HT-29 (cell line): ENCODE measurements around the gene BHMT. TPM values are rescaled to one million over a fixed set of nuclear protein-coding genes. Genes with fewer than 3 reads are reported as not detected.
A peak's percentile ranks its signal among the peaks of the same experiment; 100 is the strongest.
"Not testable (repeated sequence)": the region's sequence is repeated elsewhere in the genome, so short reads cannot be mapped to it uniquely, and the experiment has no call there.

ENCODE experiments used
- DNase-seq: peaks from one replicate; pipeline ENCODE4 v3.0.0-alpha.2; 2015; ENCODE audit warnings: low spot score
- small RNA-seq: library from RNA; depleted of rRNA; stranded (forward); fragments of <200 nt; gene quantifications from one replicate; pipeline ENCODE3, GENCODE V24; 2014
- total RNA-seq: library from RNA; depleted of rRNA; stranded (reverse); fragments of >200 nt; shearing (Covaris generic); gene quantifications from 2 replicates; pipeline ENCODE4 v1.2.3, GENCODE V29; 2014; rRNA removed

Gene BHMT
- total RNA-seq, 1 experiment from 2014 or later = not detected

- DNase-seq = no peak
Observed at GRCh38 chr5:79172269-79172668, 60.7 kb downstream of the BHMT start.

DNA sequence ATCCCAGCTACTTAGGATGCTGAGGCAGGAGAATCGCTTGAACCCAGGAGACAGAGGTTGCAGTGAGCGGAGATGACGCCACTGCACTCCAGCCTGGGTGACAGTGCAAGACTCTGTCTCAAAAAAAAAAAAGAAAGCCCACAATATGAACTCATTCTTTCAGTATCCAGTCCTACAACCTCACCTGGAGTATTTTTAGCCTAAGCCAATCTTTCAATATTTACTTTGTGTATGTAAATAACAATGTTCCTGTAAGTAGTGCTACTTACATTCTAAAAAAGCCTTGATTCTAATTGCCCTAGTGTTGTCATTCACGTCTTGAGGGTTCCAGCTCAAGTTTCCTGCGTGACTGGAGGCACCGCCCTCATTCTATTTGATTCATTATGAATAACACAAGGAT, 62.0 kb downstream of the BHMT start:
- DNase-seq = peak; percentile 26

DNA sequence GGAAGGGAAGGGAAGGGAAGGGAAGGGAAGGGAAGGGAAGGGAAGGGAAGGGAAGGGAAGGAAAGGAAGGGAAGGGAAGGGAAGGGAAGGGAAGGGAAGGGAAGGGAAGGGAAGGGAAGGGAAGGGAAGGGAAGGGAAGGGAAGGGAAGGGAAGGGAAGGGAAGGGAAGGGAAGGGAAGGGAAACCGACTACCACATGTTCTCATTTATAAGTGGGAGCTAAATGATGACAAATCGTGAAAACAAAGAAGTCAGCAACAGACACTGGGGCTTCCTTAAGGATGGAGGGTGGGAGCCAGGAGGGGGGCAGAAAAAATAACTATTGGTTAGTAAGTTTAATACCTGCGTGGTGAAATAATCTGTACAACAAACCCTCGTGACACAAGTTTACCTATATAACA, 68.8 kb downstream of the BHMT start:
- not testable (repeated sequence) for DNase-seq

DNA sequence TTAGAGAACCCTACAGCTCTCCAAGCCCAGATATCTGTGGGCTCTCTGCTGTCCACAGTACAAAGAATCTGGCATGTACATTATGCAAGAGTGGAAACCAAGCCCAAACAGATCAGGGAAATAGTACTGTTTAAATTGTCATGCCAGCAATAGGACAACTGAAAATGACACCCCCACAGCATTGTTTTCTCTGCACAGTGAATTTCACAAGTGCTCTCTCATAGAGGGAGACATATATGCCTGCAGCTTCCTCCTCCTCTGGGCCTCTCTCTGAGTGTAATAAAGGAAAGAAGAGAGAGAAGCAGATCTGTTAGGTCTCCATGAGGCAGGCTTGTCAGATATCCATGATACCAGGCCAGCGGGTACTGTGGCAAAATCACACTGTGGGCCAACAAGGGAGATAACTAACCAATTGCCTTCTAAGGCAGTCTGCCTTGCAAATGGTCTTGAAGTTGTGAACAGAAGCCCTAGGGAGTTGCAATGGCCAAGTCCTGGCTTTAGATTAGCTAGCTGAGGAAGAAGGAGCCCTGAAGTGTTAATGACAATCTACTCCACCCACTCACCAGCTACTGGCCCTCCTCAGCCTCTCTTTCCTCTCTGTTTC, 69.9 kb downstream of the BHMT start:
- no peak for DNase-seq

Small RNA genes within 50 kb of the gene (small RNA-seq; reads per million reads assigned to genes)
- not detected for gene RNY3P1

Other genes starting within 250 kb of the BHMT start
- gene ARSB, start 126.5 kb upstream of the BHMT start, total RNA-seq = 3.8 and 6.7 TPM in 2 replicates
- not detected in 2 replicates for gene DMGDH, start 42.1 kb upstream of the BHMT start, total RNA-seq
- not detected in 2 replicates for gene BHMT2, start 42.0 kb upstream of the BHMT start, total RNA-seq
- gene JMY, start 124.3 kb downstream of the BHMT start, total RNA-seq = 5.9 and 7.5 TPM in 2 replicates